Esophagus squamous epithelium (tissue), 4 donors: ENCODE results near the gene HSPB3.

Experiments used
- CTCF ChIP-seq, 6 experiments: fragments of 450-650 bp in 4 of 6; fragments of 200-600 bp in 2 of 6; sonication (generic) in 2 of 6; IDR thresholded peaks; one replicate each; pipeline ENCODE4 v1.5.1; 2016 to 2019; ENCODE audit warnings: antibody characterized with exemption in 6 of 6, mild to moderate bottlenecking in 4 of 6, moderate library complexity in 4 of 6
- POLR2A ChIP-seq, 4 donors: fragments of 450-650 bp; IDR thresholded peaks; one replicate each; pipeline ENCODE4 v1.6.1; 2017; ENCODE audit warnings: antibody characterized with exemption in 4 of 4, mild to moderate bottlenecking in 4 of 4, moderate library complexity in 3 of 4

DNA sequence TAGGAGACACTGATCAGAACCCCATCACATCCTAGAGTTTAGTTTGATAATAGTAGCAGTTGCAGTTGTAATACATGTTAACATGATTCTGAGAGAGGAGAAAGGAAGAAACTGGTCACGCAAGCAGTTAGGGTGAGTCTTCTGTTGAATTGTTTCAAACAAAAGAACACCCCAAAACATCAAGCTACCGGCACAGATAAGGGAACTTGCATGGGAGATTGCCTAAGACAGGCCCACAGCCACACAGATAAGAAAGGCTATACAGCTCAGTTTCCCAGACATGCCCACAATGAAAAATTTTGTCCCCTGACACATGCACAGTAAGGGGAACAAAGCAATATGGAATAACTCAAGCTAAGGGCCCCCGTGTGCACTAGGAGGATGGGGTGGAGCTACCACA, 15.9 kb downstream of the HSPB3 start:
- no peak for TF ChIP-seq CTCF (IDR thresholded peaks at IDR 0.05)
- no peak for TF ChIP-seq POLR2A (IDR thresholded peaks at IDR 0.05)
